ENCODE data around the gene PKHD1. TPM values are rescaled to one million over a fixed set of nuclear protein-coding genes. Genes with fewer than 3 reads are reported as not detected.

The PKHD1 gene
- total RNA-seq, 1 experiment from 2014 or later, result not detected

- Mint-ChIP-seq H3K9me3 (ENCODE audit: unreplicated experiment) (no peaks in the 10 kb centered on the region), H3K4me1 (ENCODE audit: insufficient read depth, unreplicated experiment) (peaks cover 9% of the 10 kb centered on the region), H3K27me3 (ENCODE audit: insufficient read depth, unreplicated experiment) (peaks cover 40% of the 10 kb centered on the region), H3K27ac (ENCODE audit: low read depth, unreplicated experiment) (no peak overlapping the region), H3K36me3 (ENCODE audit: insufficient read depth, unreplicated experiment) (no peaks in the 10 kb centered on the region), H3K4me3 (ENCODE audit: unreplicated experiment) (no peak overlapping the region)
- TF ChIP-seq CTCF (IDR thresholded peaks at IDR 0.05; ENCODE audit: unreplicated experiment), result no peak
- ChIA-PET POLR2A (no interaction called here), CTCF (interaction anchor here (0.6 to 3.8 kb wide), 39 partner anchors 8 to 1923 kb away, joined by 3 to 39 read pairs (median 5); no protein-coding TSS in a partner anchor)
- no peak for DNase-seq (ENCODE audit: unreplicated experiment)
- intact Hi-C loops (cut with micrococcal nuclease), result no loop called here
- BruUV-seq (replicated peaks), result no TSS peak
These were observed 37.4 kb downstream of the PKHD1 start for GRCh38 chr6:52050051-52050405.

GRCh38 chr6:52049252-52050050 is 38.0 kb downstream of the PKHD1 start:
- ChIA-PET POLR2A (no interaction called here), CTCF (interaction anchor here (0.6 to 3.8 kb wide), 45 partner anchors 9 to 1027 kb away, joined by 3 to 39 read pairs (median 5); no protein-coding TSS in a partner anchor)
- peak; percentile 50 for DNase-seq (ENCODE audit: unreplicated experiment)
- peak; percentile 49 for TF ChIP-seq CTCF (IDR thresholded peaks at IDR 0.05; ENCODE audit: unreplicated experiment)
- intact Hi-C loops (cut with micrococcal nuclease), result no loop called here
- H3K27me3 Mint-ChIP-seq (ENCODE audit: insufficient read depth, unreplicated experiment), result peaks cover 40% of the 10 kb centered on the region
- H3K27ac Mint-ChIP-seq (ENCODE audit: low read depth, unreplicated experiment), result no peak overlapping the region
- H3K4me3 Mint-ChIP-seq (ENCODE audit: unreplicated experiment), result no peak overlapping the region
- BruUV-seq (replicated peaks), result no TSS peak
- H3K9me3 Mint-ChIP-seq (ENCODE audit: unreplicated experiment), result no peaks in the 10 kb centered on the region
- no peaks in the 10 kb centered on the region for H3K36me3 Mint-ChIP-seq (ENCODE audit: insufficient read depth, unreplicated experiment)
- H3K4me1 Mint-ChIP-seq (ENCODE audit: insufficient read depth, unreplicated experiment), result peaks cover 9% of the 10 kb centered on the region

GRCh38 chr6:52046456-52046855 is 41.0 kb downstream of the PKHD1 start:
- Mint-ChIP-seq H3K4me1 (ENCODE audit: insufficient read depth, unreplicated experiment) (peaks cover 9% of the 10 kb centered on the region), H3K9me3 (ENCODE audit: unreplicated experiment) (no peaks in the 10 kb centered on the region), H3K27ac (ENCODE audit: low read depth, unreplicated experiment) (no peak overlapping the region), H3K27me3 (ENCODE audit: insufficient read depth, unreplicated experiment) (peaks cover 31% of the 10 kb centered on the region), H3K4me3 (ENCODE audit: unreplicated experiment) (no peak overlapping the region), H3K36me3 (ENCODE audit: insufficient read depth, unreplicated experiment) (no peaks in the 10 kb centered on the region)
- POLR2A ChIA-PET, result no interaction called here
- CTCF ChIA-PET, result interaction anchor here (0.5 to 1.0 kb wide), 3 partner anchors 8 to 188 kb away, joined by 3 to 4 read pairs (median 3); no protein-coding TSS in a partner anchor
- DNase-seq (ENCODE audit: unreplicated experiment), result no peak
- BruUV-seq (replicated peaks), result no TSS peak
- no peak for TF ChIP-seq CTCF (IDR thresholded peaks at IDR 0.05; ENCODE audit: unreplicated experiment)
- intact Hi-C loops (cut with micrococcal nuclease), result no loop called here

GRCh38 chr6:52045481-52045880 is 41.9 kb downstream of the PKHD1 start:
- Mint-ChIP-seq H3K27ac (ENCODE audit: low read depth, unreplicated experiment) (no peak overlapping the region), H3K36me3 (ENCODE audit: insufficient read depth, unreplicated experiment) (no peaks in the 10 kb centered on the region), H3K4me3 (ENCODE audit: unreplicated experiment) (no peak overlapping the region), H3K9me3 (ENCODE audit: unreplicated experiment) (no peaks in the 10 kb centered on the region), H3K27me3 (ENCODE audit: insufficient read depth, unreplicated experiment) (peaks cover 22% of the 10 kb centered on the region), H3K4me1 (ENCODE audit: insufficient read depth, unreplicated experiment) (peaks cover 9% of the 10 kb centered on the region)
- ChIA-PET CTCF (no interaction called here), POLR2A (no interaction called here)
- DNase-seq (ENCODE audit: unreplicated experiment), result no peak
- intact Hi-C loops (cut with micrococcal nuclease), result no loop called here
- BruUV-seq (replicated peaks), result no TSS peak
- TF ChIP-seq CTCF (IDR thresholded peaks at IDR 0.05; ENCODE audit: unreplicated experiment), result no peak

All from MCF 10A (cell line).